Body of pancreas (tissue), 4 donors: ENCODE results near the gene FBXW8. TPM values are rescaled to one million over a fixed set of nuclear protein-coding genes. Genes with fewer than 3 reads are reported as not detected.

Source experiments
- ATAC-seq: fragments of 150-250 bp; one replicate; pipeline ENCODE4 v1.9.1; 2016
- DNase-seq, 4 donors: peaks; one replicate each; pipeline ENCODE4 v3.0.0-alpha.2; 2019
- H3K27ac ChIP-seq, 4 donors: fragments of 200-600 bp; sonication (generic); 1 replicate in 3 of 4; 2 replicates in 1 of 4; pipeline versions ENCODE4 v1.5.1 to v1.6.1; 2016 to 2019; ENCODE audit warnings: mild to moderate bottlenecking in 1 of 4, mixed read lengths in 1 of 4, moderate library complexity in 1 of 4
- H3K27me3 ChIP-seq, 2 donors: fragments of 200-600 bp; sonication (generic); one replicate each; pipeline ENCODE4 v1.6.0; 2016; ENCODE audit warnings: mild to moderate bottlenecking in 1 of 2
- H3K36me3 ChIP-seq, 2 donors: fragments of 200-600 bp; sonication (generic); replicated peaks in 1 of 2; 2 replicates each; pipeline ENCODE4 v1.5.1; 2016; ENCODE audit warnings: low read depth in 2 of 2; ENCODE audit not compliant: insufficient read depth in 1 of 2
- H3K4me1 ChIP-seq: fragments of 200-600 bp; sonication (generic); one replicate; pipeline ENCODE4 v1.6.0; 2016
- H3K4me3 ChIP-seq, 2 donors: fragments of 200-600 bp; sonication (generic); 1 replicate in 1 of 2; 2 replicates in 1 of 2; pipeline ENCODE4 v1.5.1; 2016 to 2019
- H3K9me3 ChIP-seq, 3 donors: fragments of 200-600 bp; sonication (generic); 1 replicate in 2 of 3; 2 replicates in 1 of 3; pipeline ENCODE4 v1.5.1; 2016
- CTCF ChIP-seq, 7 experiments: fragments of 450-650 bp in 4 of 7; fragments of 200-600 bp in 3 of 7; sonication (generic) in 3 of 7; IDR thresholded peaks; one replicate each; pipeline ENCODE4 v1.5.1; 2016 to 2019; ENCODE audit warnings: antibody characterized with exemption in 7 of 7
- POLR2A ChIP-seq, 3 donors: fragments of 450-650 bp; IDR thresholded peaks; one replicate each; pipeline ENCODE4 v1.6.1; 2016; ENCODE audit warnings: antibody characterized with exemption in 3 of 3, mild to moderate bottlenecking in 2 of 3
- WGBS, 2 donors: methylation state at CpG; one replicate each; pipeline ENCODE4 v1.1.5; 2017; 5-methylcytosine and 5-hydroxymethylcytosine counted together
- intact Hi-C: fragments of 100-400 bp; cut with DNase I; formaldehyde crosslinking; loops from one replicate; pipeline ENCODE4 v1.15.1; 2023
- total RNA-seq, 2 donors: library from RNA; depleted of rRNA; stranded (reverse); fragments of >200 nt; gene quantifications; one replicate each; pipeline ENCODE4 v1.1.0, GENCODE V29; 2016

Gene FBXW8
- total RNA-seq, 2 donors from 2014 or later: 12.7 to 35.3 TPM

GRCh38 chr12:117013726-117014125 is 103.0 kb downstream of the FBXW8 start:
- Histone ChIP-seq H3K4me1 (peaks cover 9% of the 10 kb centered on the region), H3K36me3 (peaks cover 0 to 2% of the 10 kb centered on the region in 2 donors), H3K27ac (no peak overlapping the region), H3K4me3 (no peak overlapping the region), H3K9me3 (no peaks in the 10 kb centered on the region), H3K27me3 (no peaks in the 10 kb centered on the region)
- WGBS, 2 donors: 81 to 97% methylated on average over 1 of the region's 1 CpG
- DNase-seq (no peak), ATAC-seq (no peak)
- TF ChIP-seq CTCF (IDR thresholded peaks at IDR 0.05): no peak
- TF ChIP-seq POLR2A (IDR thresholded peaks at IDR 0.05): no peak
- intact Hi-C loops: no loop called here

DNA sequence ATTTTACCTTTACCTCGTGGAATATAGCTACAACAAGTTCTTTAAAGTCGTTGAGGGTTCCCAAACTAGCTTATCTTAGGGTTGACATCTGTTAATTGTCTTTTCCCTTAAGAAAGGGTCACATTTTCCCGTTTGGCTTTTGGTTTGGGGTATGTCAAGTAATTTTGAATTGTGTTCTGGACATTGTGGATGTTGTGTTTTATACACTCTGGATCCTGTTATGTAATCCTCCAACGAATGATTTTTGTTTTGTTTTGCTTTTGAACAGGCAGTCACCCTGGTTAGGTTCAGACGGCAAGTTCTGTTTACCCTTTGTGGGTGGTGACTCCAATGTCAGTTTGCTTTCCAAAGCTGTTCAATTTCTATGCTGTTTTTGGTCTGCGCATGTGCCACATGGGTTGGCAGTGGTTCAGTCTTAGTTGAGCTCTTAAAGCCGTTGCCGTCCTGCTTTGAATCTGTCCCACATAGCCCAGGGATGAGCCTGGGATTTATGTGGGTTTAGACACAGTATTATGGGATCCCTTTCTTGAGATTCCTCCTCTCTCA is 103.7 kb downstream of the FBXW8 start:
- Histone ChIP-seq H3K4me1 (peaks cover 9% of the 10 kb centered on the region), H3K4me3 (no peak overlapping the region), H3K27ac (no peak overlapping the region), H3K9me3 (no peaks in the 10 kb centered on the region), H3K27me3 (no peaks in the 10 kb centered on the region), H3K36me3 (peaks cover 0 to 2% of the 10 kb centered on the region in 2 donors)
- intact Hi-C loops: no loop called here
- TF ChIP-seq CTCF (IDR thresholded peaks at IDR 0.05) (no peak), POLR2A (IDR thresholded peaks at IDR 0.05) (no peak)
- no peak for DNase-seq
- no peak for ATAC-seq
- 84 to 90% methylated on average over 8 of the region's 8 CpGs for WGBS, 2 donors

GRCh38 chr12:117015811-117016210 is 105.1 kb downstream of the FBXW8 start:
- peaks cover 0 to 2% of the 10 kb centered on the region in 2 donors for H3K36me3 ChIP-seq
- ATAC-seq (no peak), DNase-seq (no peak)
- H3K9me3 ChIP-seq: no peaks in the 10 kb centered on the region
- no peak overlapping the region for H3K4me3 ChIP-seq
- H3K27ac ChIP-seq: no peak overlapping the region
- intact Hi-C loops: no loop called here
- H3K4me1 ChIP-seq: peaks cover 9% of the 10 kb centered on the region
- TF ChIP-seq POLR2A (IDR thresholded peaks at IDR 0.05) (no peak), CTCF (IDR thresholded peaks at IDR 0.05) (no peak)
- no peaks in the 10 kb centered on the region for H3K27me3 ChIP-seq

DNA sequence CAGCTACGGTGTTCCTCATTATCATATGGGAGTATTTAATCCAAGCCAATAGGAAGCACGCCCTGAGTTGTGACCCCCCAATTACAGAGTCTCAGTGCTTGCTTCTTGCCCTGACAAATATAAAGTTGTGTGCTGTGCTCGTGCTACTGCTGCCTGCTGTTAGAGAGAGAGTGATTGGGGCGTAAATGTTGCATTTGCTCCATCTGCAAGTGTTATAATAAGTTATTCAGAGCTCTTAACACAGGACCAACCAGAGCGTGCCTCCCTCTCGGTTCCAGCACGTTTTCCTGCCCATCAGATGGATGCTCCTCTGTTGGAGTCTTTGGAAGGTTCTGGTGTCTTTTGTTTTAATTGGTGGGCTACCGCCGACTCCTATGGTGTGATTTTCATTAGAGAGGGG is 107.1 kb downstream of the FBXW8 start:
- Histone ChIP-seq H3K27ac (no peak overlapping the region), H3K9me3 (no peaks in the 10 kb centered on the region), H3K4me1 (peaks cover 9% of the 10 kb centered on the region), H3K27me3 (no peaks in the 10 kb centered on the region), H3K4me3 (no peak overlapping the region), H3K36me3 (peaks cover 0 to 4% of the 10 kb centered on the region in 2 donors)
- no peak for ATAC-seq
- WGBS, 2 donors: 60 to 72% methylated on average over 9 of the region's 9 CpGs
- no peak for DNase-seq
- intact Hi-C loops: no loop called here
- TF ChIP-seq CTCF (IDR thresholded peaks at IDR 0.05): no peak
- TF ChIP-seq POLR2A (IDR thresholded peaks at IDR 0.05): no peak

- WGBS, 2 donors: 87 to 94% methylated on average over 14 of the region's 14 CpGs
- H3K4me3 ChIP-seq: no peak overlapping the region
- no peak for DNase-seq
- H3K27ac ChIP-seq: no peak overlapping the region
- intact Hi-C loops: no loop called here
- H3K4me1 ChIP-seq: peaks cover 9% of the 10 kb centered on the region
- TF ChIP-seq POLR2A (IDR thresholded peaks at IDR 0.05): no peak
- no peak for TF ChIP-seq CTCF (IDR thresholded peaks at IDR 0.05)
- no peaks in the 10 kb centered on the region for H3K27me3 ChIP-seq
- peaks cover 0 to 4% of the 10 kb centered on the region in 2 donors for H3K36me3 ChIP-seq
- H3K9me3 ChIP-seq: no peaks in the 10 kb centered on the region
- no peak for ATAC-seq
These were observed 107.5 kb downstream of the FBXW8 start for GRCh38 chr12:117018276-117018675.
